ENCODE measurements around the gene ARMC8.

ARMC8 gene

GRCh38 chr3:138282836-138283235 lies 95.7 kb downstream of the ARMC8 start:
- H3K27me3 ChIP-seq (ENCODE audit: insufficient read depth, poor library complexity, severe bottlenecking): no peaks in the 10 kb centered on the region
- no peak overlapping the region for H3K4me3 ChIP-seq (replicated peaks; ENCODE audit: insufficient read depth, low read length)
- TF ChIP-seq, protein P1, sequence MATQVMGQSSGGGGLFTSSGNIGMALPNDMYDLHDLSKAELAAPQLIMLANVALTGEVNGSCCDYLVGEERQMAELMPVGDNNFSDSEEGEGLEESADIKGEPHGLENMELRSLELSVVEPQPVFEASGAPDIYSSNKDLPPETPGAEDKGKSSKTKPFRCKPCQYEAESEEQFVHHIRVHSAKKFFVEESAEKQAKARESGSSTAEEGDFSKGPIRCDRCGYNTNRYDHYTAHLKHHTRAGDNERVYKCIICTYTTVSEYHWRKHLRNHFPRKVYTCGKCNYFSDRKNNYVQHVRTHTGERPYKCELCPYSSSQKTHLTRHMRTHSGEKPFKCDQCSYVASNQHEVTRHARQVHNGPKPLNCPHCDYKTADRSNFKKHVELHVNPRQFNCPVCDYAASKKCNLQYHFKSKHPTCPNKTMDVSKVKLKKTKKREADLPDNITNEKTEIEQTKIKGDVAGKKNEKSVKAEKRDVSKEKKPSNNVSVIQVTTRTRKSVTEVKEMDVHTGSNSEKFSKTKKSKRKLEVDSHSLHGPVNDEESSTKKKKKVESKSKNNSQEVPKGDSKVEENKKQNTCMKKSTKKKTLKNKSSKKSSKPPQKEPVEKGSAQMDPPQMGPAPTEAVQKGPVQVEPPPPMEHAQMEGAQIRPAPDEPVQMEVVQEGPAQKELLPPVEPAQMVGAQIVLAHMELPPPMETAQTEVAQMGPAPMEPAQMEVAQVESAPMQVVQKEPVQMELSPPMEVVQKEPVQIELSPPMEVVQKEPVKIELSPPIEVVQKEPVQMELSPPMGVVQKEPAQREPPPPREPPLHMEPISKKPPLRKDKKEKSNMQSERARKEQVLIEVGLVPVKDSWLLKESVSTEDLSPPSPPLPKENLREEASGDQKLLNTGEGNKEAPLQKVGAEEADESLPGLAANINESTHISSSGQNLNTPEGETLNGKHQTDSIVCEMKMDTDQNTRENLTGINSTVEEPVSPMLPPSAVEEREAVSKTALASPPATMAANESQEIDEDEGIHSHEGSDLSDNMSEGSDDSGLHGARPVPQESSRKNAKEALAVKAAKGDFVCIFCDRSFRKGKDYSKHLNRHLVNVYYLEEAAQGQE (IDR thresholded peaks at IDR 0.05; ENCODE audit: insufficient replicate concordance, low read depth): no peak
- TF ChIP-seq POLR2AphosphoS5 (IDR thresholded peaks at IDR 0.05; ENCODE audit: low read depth): no peak
- no peak for TF ChIP-seq SPI1 (IDR thresholded peaks at IDR 0.05; ENCODE audit: borderline replicate concordance, low read depth)
- TF ChIP-seq GABPA (IDR thresholded peaks at IDR 0.05; ENCODE audit: low read depth): no peak
- TF ChIP-seq CTCF (IDR thresholded peaks at IDR 0.05; ENCODE audit: insufficient read depth, low read length): no peak
- no peak for DNase-seq (ENCODE audit: low read depth in 1 of 2, low spot score in 1 of 2)
- H3K27ac ChIP-seq (replicated peaks): no peak overlapping the region

DNA sequence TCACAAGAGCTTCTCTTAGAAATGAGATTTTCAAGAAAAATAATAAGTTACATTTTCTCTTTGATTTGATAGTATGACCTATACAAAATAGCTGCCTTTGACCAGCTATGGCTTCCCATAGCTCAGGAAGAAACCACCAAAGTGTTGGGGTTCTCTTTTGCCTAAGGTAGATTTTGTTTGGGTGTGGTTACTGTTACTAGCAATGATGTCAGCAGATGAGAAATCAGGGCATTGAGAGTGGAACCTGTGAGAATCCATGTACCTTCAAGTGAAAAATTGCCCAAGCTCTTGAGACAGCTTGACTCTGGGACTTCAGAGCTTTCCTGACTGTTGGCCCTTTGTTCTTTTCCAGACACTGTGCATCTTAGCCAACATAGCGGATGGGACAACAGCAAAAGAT lies 97.0 kb downstream of the ARMC8 start:
- H3K27ac ChIP-seq (replicated peaks): no peak overlapping the region
- TF ChIP-seq SPI1 (IDR thresholded peaks at IDR 0.05; ENCODE audit: borderline replicate concordance, low read depth) (no peak), CTCF (IDR thresholded peaks at IDR 0.05; ENCODE audit: insufficient read depth, low read length) (no peak), GABPA (IDR thresholded peaks at IDR 0.05; ENCODE audit: low read depth) (no peak)
- H3K27me3 ChIP-seq (ENCODE audit: insufficient read depth, poor library complexity, severe bottlenecking): no peaks in the 10 kb centered on the region
- H3K4me3 ChIP-seq (replicated peaks; ENCODE audit: insufficient read depth, low read length): no peak overlapping the region
- DNase-seq (ENCODE audit: low read depth in 1 of 2, low spot score in 1 of 2): no peak

DNA sequence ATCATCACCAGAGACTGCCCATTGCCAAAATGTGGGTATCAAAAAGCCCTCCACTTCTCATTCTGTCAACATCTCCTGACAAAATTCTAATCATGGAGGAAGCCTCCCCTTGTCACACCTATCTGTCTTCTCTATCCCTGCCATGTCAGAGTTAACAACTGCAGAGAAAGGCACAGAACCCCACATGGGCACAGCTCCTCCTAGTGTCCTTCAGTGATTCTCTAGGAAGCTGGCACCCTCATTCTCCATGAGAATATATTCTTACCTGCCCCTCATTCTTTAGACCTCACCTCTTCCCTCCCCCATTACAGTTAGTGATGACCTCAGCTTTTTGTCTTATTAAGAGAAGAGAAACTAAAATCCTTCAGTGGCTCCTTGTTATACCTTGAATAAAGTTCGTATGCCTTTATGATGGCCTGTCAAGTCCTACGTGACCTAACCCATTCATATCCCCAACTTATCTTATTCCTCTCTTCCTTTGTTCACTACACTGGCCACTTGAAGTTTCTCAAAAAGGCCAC lies 97.9 kb downstream of the ARMC8 start:
- no peaks in the 10 kb centered on the region for H3K27me3 ChIP-seq (ENCODE audit: insufficient read depth, poor library complexity, severe bottlenecking)

More for the DNA sequence above, 97.9 kb downstream of the ARMC8 start:
- Histone ChIP-seq H3K27ac (replicated peaks) (no peak overlapping the region), H3K4me3 (replicated peaks; ENCODE audit: insufficient read depth, low read length) (no peak overlapping the region)
- no peak for DNase-seq (ENCODE audit: low read depth in 1 of 2, low spot score in 1 of 2)
- no peak for TF ChIP-seq GABPA (IDR thresholded peaks at IDR 0.05; ENCODE audit: low read depth)
- TF ChIP-seq CTCF (IDR thresholded peaks at IDR 0.05; ENCODE audit: insufficient read depth, low read length): no peak
- TF ChIP-seq, protein P1 (IDR thresholded peaks at IDR 0.05; ENCODE audit: insufficient replicate concordance, low read depth): no peak
- no peak for TF ChIP-seq SPI1 (IDR thresholded peaks at IDR 0.05; ENCODE audit: borderline replicate concordance, low read depth)

Data from HL-60 (cell line).